BLaER1 treated with 17β-estradiol and CSF1 and Interleukin-3, amounts not matched to agents 10 nM and 100 nM (cell line): ENCODE measurements around the gene DUT.

Experiments used
- H3K27ac ChIP-seq, 11 experiments: shearing (Covaris generic); formaldehyde crosslinking; 2 replicates each; pipeline ENCODE4 v1.8.1; 2022
- H3K27me3 ChIP-seq, 11 experiments: shearing (Covaris generic); formaldehyde crosslinking; 2 replicates each; pipeline ENCODE4 v1.8.1; 2022
- H3K36me3 ChIP-seq, 11 experiments: shearing (Covaris generic); formaldehyde crosslinking; 2 replicates each; pipeline ENCODE4 v1.8.1; 2022
- H3K4me1 ChIP-seq, 10 experiments: shearing (Covaris generic); formaldehyde crosslinking; 2 replicates each; pipeline ENCODE4 v1.8.1; 2022
- H3K4me2 ChIP-seq, 11 experiments: shearing (Covaris generic); formaldehyde crosslinking; 2 replicates each; pipeline ENCODE4 v1.8.1; 2022
- H3K4me3 ChIP-seq, 10 experiments: shearing (Covaris generic); formaldehyde crosslinking; 2 replicates each; pipeline ENCODE4 v1.8.1; 2022
- H3K9ac ChIP-seq, 11 experiments: shearing (Covaris generic); formaldehyde crosslinking; 2 replicates each; pipeline ENCODE4 v1.8.1; 2022
- H3K9me3 ChIP-seq, 11 experiments: shearing (Covaris generic); formaldehyde crosslinking; replicated peaks in 1 of 11; 2 replicates each; pipeline ENCODE4 v1.8.1; 2022
- H4K20me1 ChIP-seq, 11 experiments: shearing (Covaris generic); formaldehyde crosslinking; 2 replicates each; pipeline ENCODE4 v1.8.1; 2022
- Cebpa-rat ChIP-seq, 11 experiments: shearing (Covaris generic); IDR thresholded peaks; 2 replicates each; pipeline ENCODE4 v1.8.1; 2022

DUT gene

DNA sequence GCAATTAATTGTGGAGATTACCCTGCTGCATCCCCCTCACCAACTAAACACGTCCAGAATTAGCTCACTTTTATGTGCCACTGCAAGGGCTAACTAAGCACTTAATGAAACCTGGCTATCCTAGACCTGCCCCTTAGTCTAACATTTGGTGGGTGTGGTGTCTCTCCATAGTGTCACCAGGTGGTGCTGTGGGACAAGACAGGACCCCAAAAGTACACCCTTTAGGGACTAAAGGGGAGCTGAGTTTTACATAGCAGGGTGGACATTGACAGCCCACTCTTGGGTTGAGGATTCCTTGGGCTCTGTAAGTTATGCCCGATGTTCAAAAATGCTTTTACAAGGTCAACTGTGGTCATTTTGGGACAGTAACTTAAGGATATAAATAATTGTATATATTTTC lies 5.7 kb downstream of the DUT start:
- H3K36me3 ChIP-seq = peaks cover 55 to 84% (median 77%) of the 10 kb centered on the region in 11 experiments

GRCh38 chr15:48337607-48338006 lies 6.4 kb downstream of the DUT start:
- Histone ChIP-seq H4K20me1 (peaks cover 0 to 55% (median 9%) of the 10 kb centered on the region in 11 experiments; a peak in 14 of 22 replicates), H3K9ac (no peak overlapping the region), H3K27ac (no peak overlapping the region), H3K9me3 (no peaks in the 10 kb centered on the region), H3K4me2 (no peak overlapping the region), H3K4me3 (no peak overlapping the region), H3K4me1 (peaks cover 12 to 33% (median 31%) of the 10 kb centered on the region in 10 experiments), H3K36me3 (peaks cover 62 to 90% (median 84%) of the 10 kb centered on the region in 11 experiments), H3K27me3 (no peaks in the 10 kb centered on the region)
- TF ChIP-seq Cebpa-rat (IDR thresholded peaks at IDR 0.05) = no peak

More for the DNA sequence above, 5.7 kb downstream of the DUT start:
- Histone ChIP-seq H3K4me1 (peaks cover 17 to 37% (median 36%) of the 10 kb centered on the region in 10 experiments), H3K27ac (no peak overlapping the region), H3K9me3 (no peaks in the 10 kb centered on the region), H3K4me3 (no peak overlapping the region), H3K27me3 (no peaks in the 10 kb centered on the region), H3K9ac (no peak overlapping the region), H4K20me1 (peaks cover 5 to 61% (median 15%) of the 10 kb centered on the region in 11 experiments; a peak in 16 of 22 replicates), H3K4me2 (no peak overlapping the region; a peak in 2 of 22 replicates)
- TF ChIP-seq Cebpa-rat (IDR thresholded peaks at IDR 0.05) = no peak

DNA sequence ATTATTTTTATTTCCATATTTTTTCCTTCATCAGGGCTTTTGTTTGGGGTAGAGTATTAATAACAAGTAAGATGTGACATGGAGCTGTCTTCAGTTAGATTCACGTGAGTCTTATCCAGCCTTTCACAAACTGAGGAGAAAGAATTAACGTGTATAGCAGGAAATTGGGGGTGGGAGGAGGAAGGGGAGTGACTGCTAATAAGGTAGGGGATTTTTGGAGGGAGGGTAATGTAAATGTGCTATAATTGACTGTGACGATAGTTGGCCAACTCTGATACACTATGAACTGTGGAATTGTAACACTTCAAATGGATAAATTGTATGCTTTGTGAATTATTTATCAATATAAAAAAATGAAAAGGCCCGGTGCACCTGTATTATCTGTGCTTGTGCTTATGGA lies 8.9 kb downstream of the DUT start:
- no peak overlapping the region for H3K9ac ChIP-seq
- H3K4me3 ChIP-seq = no peak overlapping the region
- no peak overlapping the region for H3K27ac ChIP-seq
- H3K4me2 ChIP-seq = no peak overlapping the region
- H3K27me3 ChIP-seq = no peaks in the 10 kb centered on the region
- H3K9me3 ChIP-seq = no peaks in the 10 kb centered on the region
- H4K20me1 ChIP-seq = peaks cover 0 to 43% (median 4%) of the 10 kb centered on the region in 11 experiments; a peak in 6 of 22 replicates
- no peak for TF ChIP-seq Cebpa-rat (IDR thresholded peaks at IDR 0.05)
- peaks cover 66 to 100% (median 87%) of the 10 kb centered on the region in 11 experiments for H3K36me3 ChIP-seq
- peaks cover 0 to 10% (median 6%) of the 10 kb centered on the region in 10 experiments; a peak in 11 of 20 replicates for H3K4me1 ChIP-seq

- Histone ChIP-seq H3K36me3 (peaks cover 40 to 86% (median 62%) of the 10 kb centered on the region in 11 experiments), H4K20me1 (peaks cover 0 to 21% (median 0%) of the 10 kb centered on the region in 11 experiments; a peak in 4 of 22 replicates), H3K4me1 (no peaks in the 10 kb centered on the region), H3K4me2 (no peak overlapping the region), H3K4me3 (no peak overlapping the region), H3K27me3 (no peaks in the 10 kb centered on the region), H3K27ac (no peak overlapping the region), H3K9me3 (no peaks in the 10 kb centered on the region), H3K9ac (no peak overlapping the region)
- TF ChIP-seq Cebpa-rat (IDR thresholded peaks at IDR 0.05) = no peak
These were observed 12.6 kb downstream of the DUT start for GRCh38 chr15:48343865-48344264.

DNA sequence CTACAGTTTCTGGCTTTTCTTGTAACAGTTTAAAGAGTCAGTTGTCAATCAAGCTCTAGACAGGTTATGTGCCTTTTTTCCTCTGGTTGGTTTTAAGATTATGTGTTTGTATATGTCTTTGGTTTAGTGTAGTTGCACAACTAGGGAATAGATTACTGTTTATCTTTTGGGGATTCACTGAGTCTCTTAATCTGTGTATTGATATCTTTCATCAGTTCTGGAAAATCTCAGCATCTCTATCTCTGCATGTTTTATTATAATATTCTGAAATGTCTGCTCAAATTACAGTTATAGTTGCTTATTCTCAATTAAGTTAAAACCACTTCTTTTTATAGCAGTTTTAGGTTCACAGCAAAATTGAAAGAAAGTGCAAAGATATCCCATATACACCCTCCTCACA lies 14.3 kb downstream of the DUT start:
- peaks cover 24 to 79% (median 51%) of the 10 kb centered on the region in 11 experiments for H3K36me3 ChIP-seq
- H3K27me3 ChIP-seq = no peaks in the 10 kb centered on the region
- peaks cover 0 to 4% (median 0%) of the 10 kb centered on the region in 11 experiments; a peak in 1 of 22 replicates for H4K20me1 ChIP-seq

DNA sequence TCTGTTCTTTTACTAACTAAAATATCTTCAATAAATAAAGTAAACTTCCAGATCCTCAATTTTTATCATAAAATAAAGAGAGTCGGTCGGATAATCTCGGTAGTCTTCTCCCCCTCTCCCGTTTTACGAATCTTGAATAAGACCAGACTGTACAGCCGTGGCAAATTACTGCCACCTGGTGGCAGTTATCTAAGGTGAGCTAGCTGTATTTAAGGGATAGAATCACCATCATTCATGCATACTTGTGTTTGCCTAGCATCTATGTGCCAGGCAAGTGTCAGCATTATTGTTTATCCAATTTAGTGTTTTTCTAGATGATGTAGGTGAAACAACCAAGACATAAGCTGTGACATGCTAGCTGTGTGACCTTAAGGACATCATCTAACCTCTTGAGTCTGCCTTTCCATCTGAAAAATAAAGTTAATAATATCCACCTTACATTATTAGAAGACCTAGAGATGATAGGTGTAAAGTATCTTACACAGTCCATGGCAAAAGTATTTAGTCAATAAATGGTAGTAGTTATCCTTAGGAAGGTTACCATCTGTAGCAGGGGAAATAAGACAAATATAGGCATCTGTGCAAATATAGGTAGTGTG lies 21.3 kb downstream of the DUT start:
- Histone ChIP-seq H3K4me2 (peak overlapping the region in 1 of 11 experiments; percentile 60; a peak in 1 of 22 replicates), H3K4me3 (no peak overlapping the region)

More for the DNA sequence above, 14.3 kb downstream of the DUT start:
- Histone ChIP-seq H3K4me2 (no peak overlapping the region), H3K4me1 (no peaks in the 10 kb centered on the region), H3K4me3 (no peak overlapping the region), H3K9me3 (no peaks in the 10 kb centered on the region), H3K9ac (no peak overlapping the region), H3K27ac (no peak overlapping the region)
- TF ChIP-seq Cebpa-rat (IDR thresholded peaks at IDR 0.05) = no peak

DNA sequence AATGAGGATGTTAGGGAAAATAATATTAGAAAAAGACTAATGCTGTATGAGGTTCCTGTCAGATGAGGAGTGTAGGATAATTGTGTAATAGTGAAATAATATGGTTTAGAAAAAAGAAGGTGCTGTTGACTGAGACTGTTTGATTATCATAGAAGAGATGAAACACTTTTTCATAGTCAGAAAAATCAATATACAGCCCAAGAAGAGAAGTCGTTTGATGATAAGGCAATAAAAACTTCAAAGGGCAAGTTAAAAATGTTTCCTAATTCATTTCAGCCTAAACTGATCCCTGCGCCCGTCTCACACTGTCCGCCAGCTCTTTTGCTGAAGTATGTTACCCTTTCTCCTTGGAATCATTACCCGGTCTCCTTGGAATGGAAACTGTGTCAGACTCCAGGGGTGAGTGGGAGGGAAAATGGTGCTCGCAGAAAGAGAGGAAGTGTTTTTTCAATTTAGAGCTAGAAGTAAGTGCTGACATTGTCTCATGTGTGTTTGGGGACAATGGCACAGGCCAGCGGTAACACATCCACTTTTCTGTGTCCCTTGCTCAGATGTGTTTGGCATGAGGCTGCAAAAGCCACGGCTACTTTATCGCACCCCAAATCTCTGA lies 23.6 kb downstream of the DUT start:
- no peak for TF ChIP-seq Cebpa-rat (IDR thresholded peaks at IDR 0.05)
- Histone ChIP-seq H3K27ac (no peak overlapping the region), H3K27me3 (no peaks in the 10 kb centered on the region), H3K9me3 (no peaks in the 10 kb centered on the region), H3K4me1 (peaks cover 8 to 19% (median 10%) of the 10 kb centered on the region in 10 experiments; a peak in 18 of 20 replicates), H3K4me3 (no peak overlapping the region), H3K4me2 (peak overlapping the region in 2 of 11 experiments; percentile 7 to 12; a peak in 1 of 22 replicates), H3K9ac (no peak overlapping the region), H4K20me1 (no peaks in the 10 kb centered on the region), H3K36me3 (0 out of 22 replicates have a peak, but pooled peaks cover 0 to under 1% (median 0%) of the 10 kb centered on the region in 11 experiments)

More for the DNA sequence above, 21.3 kb downstream of the DUT start:
- no peak for TF ChIP-seq Cebpa-rat (IDR thresholded peaks at IDR 0.05)
- Histone ChIP-seq H3K27me3 (no peaks in the 10 kb centered on the region), H3K4me1 (peaks cover 0 to 9% (median 0%) of the 10 kb centered on the region in 10 experiments; a peak in 4 of 20 replicates), H3K9me3 (no peaks in the 10 kb centered on the region), H4K20me1 (no peaks in the 10 kb centered on the region), H3K9ac (no peak overlapping the region), H3K36me3 (peaks cover 0 to 13% (median 0%) of the 10 kb centered on the region in 11 experiments; a peak in 2 of 22 replicates), H3K27ac (no peak overlapping the region)

- no peak overlapping the region for H3K9ac ChIP-seq
These were observed 24.1 kb downstream of the DUT start for GRCh38 chr15:48355377-48355776.

More at GRCh38 chr15:48355377-48355776, 24.1 kb downstream of the DUT start:
- TF ChIP-seq Cebpa-rat (IDR thresholded peaks at IDR 0.05) = no peak
- Histone ChIP-seq H3K4me2 (peak overlapping the region in 2 of 11 experiments; percentile 7 to 12; a peak in 1 of 22 replicates), H3K36me3 (no peaks in the 10 kb centered on the region), H3K9me3 (no peaks in the 10 kb centered on the region), H4K20me1 (no peaks in the 10 kb centered on the region), H3K4me3 (no peak overlapping the region), H3K27ac (no peak overlapping the region), H3K27me3 (no peaks in the 10 kb centered on the region), H3K4me1 (peaks cover 8 to 19% (median 10%) of the 10 kb centered on the region in 10 experiments; a peak in 18 of 20 replicates)
